ENCODE results near the gene ZFYVE28. TPM values are rescaled to one million over a fixed set of nuclear protein-coding genes. Genes with fewer than 3 reads are reported as not detected.
A peak's percentile ranks its signal among the peaks of the same experiment; 100 is the strongest.

Gene ZFYVE28
- polyA plus RNA-seq, 6 donors from 2014 or later = 0.71 to 2.9 (median 1.4) TPM

- DNase-seq = no peak
- ATAC-seq (ENCODE audit: low read depth in 2 of 2) = no peak
- no peaks in the 10 kb centered on the region for H3K36me3 Mint-ChIP-seq
- H3K27ac Mint-ChIP-seq = peak overlapping the region in 1 of 6 donors; percentile 48
- peaks cover 13 to 24% (median 22%) of the 10 kb centered on the region in 3 donors for H3K4me1 Mint-ChIP-seq
- no peaks in the 10 kb centered on the region for H3K27me3 Mint-ChIP-seq
- no peaks in the 10 kb centered on the region for H3K9me3 Mint-ChIP-seq
- no peak overlapping the region for H3K4me3 Mint-ChIP-seq
Measured at GRCh38 chr4:2256781-2257191, 161.7 kb downstream of the ZFYVE28 start.

GRCh38 chr4:2256156-2256731, 162.2 kb downstream of the ZFYVE28 start:
- no peaks in the 10 kb centered on the region for H3K27me3 Mint-ChIP-seq
- no peaks in the 10 kb centered on the region for H3K9me3 Mint-ChIP-seq
- H3K36me3 Mint-ChIP-seq = no peaks in the 10 kb centered on the region
- H3K4me1 Mint-ChIP-seq = peaks cover 13 to 24% (median 22%) of the 10 kb centered on the region in 3 donors
- no peak for ATAC-seq (ENCODE audit: low read depth in 2 of 2)
- no peak for DNase-seq
- H3K4me3 Mint-ChIP-seq = no peak overlapping the region
- no peak overlapping the region for H3K27ac Mint-ChIP-seq

- DNase-seq = no peak
- peaks cover 13 to 24% (median 22%) of the 10 kb centered on the region in 3 donors for H3K4me1 Mint-ChIP-seq
- no peaks in the 10 kb centered on the region for H3K27me3 Mint-ChIP-seq
- H3K27ac Mint-ChIP-seq = peak overlapping the region in 1 of 6 donors; percentile 86
- no peaks in the 10 kb centered on the region for H3K9me3 Mint-ChIP-seq
- ATAC-seq (ENCODE audit: low read depth in 2 of 2) = no peak
- no peak overlapping the region for H3K4me3 Mint-ChIP-seq
- no peaks in the 10 kb centered on the region for H3K36me3 Mint-ChIP-seq
Measured at GRCh38 chr4:2255501-2256155, 162.8 kb downstream of the ZFYVE28 start.

GRCh38 chr4:2254665-2255500, 163.6 kb downstream of the ZFYVE28 start:
- H3K9me3 Mint-ChIP-seq = no peaks in the 10 kb centered on the region
- peak overlapping the region in 2 of 6 donors; percentile 70 to 86 for H3K27ac Mint-ChIP-seq

GRCh38 chr4:2253160-2254084, 165.0 kb downstream of the ZFYVE28 start:
- Mint-ChIP-seq H3K36me3 (no peaks in the 10 kb centered on the region), H3K27ac (peak overlapping the region in 1 of 6 donors; percentile 49), H3K4me1 (peaks cover 13 to 24% (median 16%) of the 10 kb centered on the region in 3 donors), H3K27me3 (no peaks in the 10 kb centered on the region), H3K9me3 (no peaks in the 10 kb centered on the region), H3K4me3 (no peak overlapping the region)
- no peak for DNase-seq
- ATAC-seq (ENCODE audit: low read depth in 2 of 2) = no peak

More at GRCh38 chr4:2254665-2255500, 163.6 kb downstream of the ZFYVE28 start:
- Mint-ChIP-seq H3K36me3 (no peaks in the 10 kb centered on the region), H3K4me1 (peaks cover 13 to 24% (median 19%) of the 10 kb centered on the region in 3 donors), H3K4me3 (no peak overlapping the region), H3K27me3 (no peaks in the 10 kb centered on the region)
- ATAC-seq (ENCODE audit: low read depth in 2 of 2) (no peak), DNase-seq (no peak)

- H3K36me3 Mint-ChIP-seq = no peaks in the 10 kb centered on the region
- no peaks in the 10 kb centered on the region for H3K27me3 Mint-ChIP-seq
- no peak overlapping the region for H3K4me3 Mint-ChIP-seq
- ATAC-seq (ENCODE audit: low read depth in 2 of 2) (no peak), DNase-seq (no peak)
- peaks cover 12 to 20% (median 13%) of the 10 kb centered on the region in 3 donors for H3K4me1 Mint-ChIP-seq
- no peaks in the 10 kb centered on the region for H3K9me3 Mint-ChIP-seq
- H3K27ac Mint-ChIP-seq = no peak overlapping the region
Measured at GRCh38 chr4:2252530-2253091, 165.8 kb downstream of the ZFYVE28 start.

GRCh38 chr4:2251795-2252529, 166.5 kb downstream of the ZFYVE28 start:
- Mint-ChIP-seq H3K4me3 (peak overlapping the region in 2 of 8 donors; percentile 15 to 21), H3K27ac (no peak overlapping the region), H3K9me3 (no peaks in the 10 kb centered on the region), H3K27me3 (no peaks in the 10 kb centered on the region), H3K4me1 (peaks cover 10 to 14% (median 11%) of the 10 kb centered on the region in 3 donors), H3K36me3 (no peaks in the 10 kb centered on the region)
- ATAC-seq (ENCODE audit: low read depth in 2 of 2) (no peak), DNase-seq (no peak)

GRCh38 chr4:2251073-2251794, 167.2 kb downstream of the ZFYVE28 start:
- no peaks in the 10 kb centered on the region for H3K36me3 Mint-ChIP-seq
- no peaks in the 10 kb centered on the region for H3K9me3 Mint-ChIP-seq
- ATAC-seq (ENCODE audit: low read depth in 2 of 2) = no peak
- no peaks in the 10 kb centered on the region for H3K27me3 Mint-ChIP-seq
- H3K27ac Mint-ChIP-seq = peak overlapping the region in 1 of 6 donors; percentile 66
- no peak for DNase-seq
- H3K4me1 Mint-ChIP-seq = peaks cover 7 to 11% (median 7%) of the 10 kb centered on the region in 3 donors
- peak overlapping the region in 1 of 8 donors; percentile 21 for H3K4me3 Mint-ChIP-seq

GRCh38 chr4:2250357-2251072, 167.9 kb downstream of the ZFYVE28 start:
- Mint-ChIP-seq H3K27ac (peak overlapping the region in 1 of 6 donors; percentile 66), H3K27me3 (no peaks in the 10 kb centered on the region), H3K36me3 (no peaks in the 10 kb centered on the region), H3K4me1 (peaks cover 7 to 12% (median 7%) of the 10 kb centered on the region in 3 donors), H3K4me3 (no peak overlapping the region), H3K9me3 (no peaks in the 10 kb centered on the region)
- no peak for ATAC-seq (ENCODE audit: low read depth in 2 of 2)
- no peak for DNase-seq

- Mint-ChIP-seq H3K9me3 (no peaks in the 10 kb centered on the region), H3K36me3 (no peaks in the 10 kb centered on the region), H3K27me3 (no peaks in the 10 kb centered on the region), H3K4me1 (peaks cover 2 to 17% (median 9%) of the 10 kb centered on the region in 3 donors), H3K27ac (no peak overlapping the region), H3K4me3 (peak overlapping the region in 1 of 8 donors; percentile 12)
- DNase-seq = no peak
- ATAC-seq (ENCODE audit: low read depth in 2 of 2) = no peak
Measured at GRCh38 chr4:2249526-2250356, 168.7 kb downstream of the ZFYVE28 start.

Data from naive B cell (primary cell).